Measurements from ENCODE around the gene CPA4.

The CPA4 gene

DNA sequence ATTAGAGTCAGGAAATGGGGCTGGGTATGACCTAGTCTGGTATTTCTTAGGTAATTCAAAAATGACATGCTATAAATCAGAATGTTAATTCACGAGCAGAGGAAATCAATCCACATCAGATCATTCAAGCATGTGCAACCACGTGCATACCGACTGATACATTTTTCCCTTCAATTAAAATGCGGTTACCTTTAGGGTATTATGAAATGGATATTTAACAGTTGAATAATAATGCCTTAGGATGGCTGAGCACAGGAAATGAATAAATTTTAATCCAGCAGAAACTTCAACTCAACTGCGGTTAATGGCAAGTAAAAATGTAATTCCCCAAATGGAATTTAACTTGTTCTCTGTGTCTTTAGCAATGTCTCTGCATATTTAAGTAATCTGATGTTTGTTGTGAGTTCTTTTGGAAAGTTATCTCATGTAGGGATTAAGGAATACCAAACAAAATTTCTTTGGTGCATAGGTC is 17.1 kb upstream of the CPA4 start:
- no peak for DNase-seq

DNA sequence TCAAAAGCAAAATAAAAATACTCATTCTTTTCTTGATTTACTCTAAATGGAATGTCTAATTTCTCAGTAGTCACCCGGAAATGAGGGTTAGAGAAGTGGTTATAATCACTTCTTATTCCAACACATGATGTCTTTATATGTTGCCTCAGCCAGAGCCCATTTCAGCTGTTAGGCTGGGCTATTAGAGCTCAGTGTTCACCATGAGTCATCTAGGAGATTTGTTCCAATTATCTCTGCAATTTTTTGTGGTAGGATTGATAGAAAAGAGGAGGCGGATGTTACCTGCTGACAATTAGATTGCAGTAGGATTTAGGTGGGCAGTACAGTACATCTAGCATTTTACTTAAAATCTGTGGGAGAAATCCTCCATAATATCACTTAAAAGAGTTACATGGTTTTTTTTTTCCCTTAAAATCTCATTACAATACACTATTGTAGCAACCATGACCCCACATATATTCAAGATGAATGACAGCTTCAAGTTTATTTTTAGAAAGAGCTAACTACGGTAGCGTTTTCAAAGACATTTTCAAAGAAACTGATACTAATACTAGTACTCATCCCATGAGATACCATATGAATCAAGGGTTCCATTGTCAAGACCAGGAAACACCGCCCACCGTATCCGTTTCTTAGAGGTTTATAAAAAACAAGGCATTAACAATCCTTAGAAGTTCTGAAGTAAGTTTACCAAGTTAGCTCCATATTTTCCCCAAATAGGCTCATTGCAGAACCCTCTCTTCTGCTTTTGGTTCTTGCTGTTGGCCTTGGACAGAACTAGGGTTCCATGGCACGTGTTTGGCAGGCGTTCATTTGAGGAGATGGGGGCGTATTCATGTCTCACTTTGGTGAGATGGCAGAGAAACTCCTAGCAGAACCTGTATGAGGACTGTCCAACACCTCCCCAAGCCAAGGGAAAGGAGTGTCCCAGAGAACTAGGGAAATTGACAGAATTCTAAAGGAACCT is 15.9 kb upstream of the CPA4 start:
- DNase-seq: peak; percentile 78

DNA sequence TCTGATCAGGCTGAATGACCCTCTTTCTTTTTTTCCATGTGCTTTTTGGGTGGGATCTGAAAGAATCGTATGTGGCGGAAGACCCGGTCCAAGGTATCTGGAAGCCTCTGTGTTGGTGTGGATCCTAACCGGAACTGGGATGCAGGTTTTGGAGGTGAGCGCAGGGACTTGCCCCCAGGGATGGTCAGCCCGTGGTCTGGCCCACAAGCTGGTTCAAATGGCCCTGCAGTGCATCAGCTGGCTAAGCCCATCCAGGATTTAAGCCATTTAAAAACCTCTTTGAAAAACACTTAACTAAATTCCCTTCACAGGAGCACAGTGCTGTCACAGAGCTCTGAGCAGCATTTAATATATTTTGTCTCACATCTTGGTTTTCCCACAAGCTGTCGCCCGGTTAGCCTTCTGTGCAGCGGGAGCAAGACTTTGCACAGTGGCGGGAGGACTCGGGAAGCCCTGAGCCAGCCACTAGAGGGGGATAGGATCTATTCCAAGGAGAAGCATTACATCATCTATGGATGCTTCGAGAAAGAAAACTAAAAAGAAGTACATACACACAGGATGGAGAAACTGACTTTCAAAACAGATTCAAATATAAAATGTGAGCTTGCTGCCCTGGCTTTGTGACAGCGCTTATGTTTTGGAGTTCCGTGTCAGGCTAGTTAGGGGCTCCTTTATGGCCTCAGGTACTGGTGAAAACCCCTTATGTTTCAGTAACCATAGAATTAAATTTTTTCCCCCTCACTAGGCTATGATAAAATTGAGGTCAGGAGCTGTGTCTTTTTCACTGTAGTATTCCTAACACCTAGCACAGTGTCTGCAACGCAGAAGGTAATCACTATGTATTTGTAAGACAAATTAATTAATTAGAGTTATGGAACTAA is 15.0 kb upstream of the CPA4 start:
- DNase-seq: no peak

DNA sequence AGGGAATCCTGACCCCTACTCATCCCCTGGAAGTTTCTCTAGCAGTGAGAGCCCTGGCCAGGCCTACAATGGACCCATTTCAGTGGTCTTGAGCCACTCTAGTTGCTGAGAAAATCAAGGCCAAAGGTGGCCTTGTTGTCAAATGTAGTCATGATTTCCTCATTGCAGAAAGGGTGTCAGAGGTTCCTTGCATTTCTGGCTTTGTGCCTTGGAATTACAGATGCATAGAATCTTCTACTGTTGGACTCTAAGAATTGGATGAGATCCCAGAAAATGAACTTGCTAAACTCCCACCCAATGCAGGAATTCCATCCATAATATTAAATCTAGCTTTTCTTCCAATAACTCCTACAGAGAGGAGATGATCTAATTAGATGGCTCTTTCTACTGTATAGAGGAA is 14.1 kb upstream of the CPA4 start:
- no peak for DNase-seq

DNA sequence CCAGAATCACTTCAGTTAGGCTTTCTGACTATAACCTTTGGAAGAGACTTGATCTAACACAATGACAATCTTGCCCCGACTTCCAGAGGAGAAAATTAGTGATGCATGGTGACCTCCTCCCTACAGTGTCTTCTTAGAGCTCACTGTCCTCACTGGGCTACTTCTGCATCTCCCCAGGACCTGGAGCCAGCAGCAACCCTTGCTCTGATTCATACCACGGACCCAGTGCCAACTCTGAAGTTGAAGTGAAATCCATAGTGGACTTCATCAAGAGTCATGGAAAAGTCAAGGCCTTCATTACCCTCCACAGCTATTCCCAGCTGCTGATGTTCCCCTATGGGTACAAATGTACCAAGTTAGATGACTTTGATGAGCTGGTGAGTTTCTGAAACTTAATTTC is 13.7 kb upstream of the CPA4 start:
- DNase-seq: no peak

DNA sequence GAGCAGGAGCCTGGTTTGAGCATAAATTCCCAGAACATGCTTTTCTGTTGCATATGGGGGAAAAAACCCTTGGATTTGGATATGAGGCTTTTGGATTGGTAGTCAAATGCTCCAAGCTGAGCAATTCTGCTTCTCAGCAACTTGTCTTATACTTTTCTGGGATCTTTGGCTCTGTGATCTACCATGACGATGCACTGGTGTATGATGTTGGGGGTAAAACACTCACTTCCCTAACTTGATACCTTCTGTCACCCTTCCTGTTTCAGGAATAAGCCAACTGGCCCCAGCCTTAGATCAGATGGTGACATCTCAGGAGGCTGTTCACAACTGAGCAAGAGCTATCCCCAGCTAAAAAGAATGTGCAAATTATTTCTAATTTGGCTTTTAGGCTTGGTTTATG is 13.1 kb upstream of the CPA4 start:
- no peak for DNase-seq

DNA sequence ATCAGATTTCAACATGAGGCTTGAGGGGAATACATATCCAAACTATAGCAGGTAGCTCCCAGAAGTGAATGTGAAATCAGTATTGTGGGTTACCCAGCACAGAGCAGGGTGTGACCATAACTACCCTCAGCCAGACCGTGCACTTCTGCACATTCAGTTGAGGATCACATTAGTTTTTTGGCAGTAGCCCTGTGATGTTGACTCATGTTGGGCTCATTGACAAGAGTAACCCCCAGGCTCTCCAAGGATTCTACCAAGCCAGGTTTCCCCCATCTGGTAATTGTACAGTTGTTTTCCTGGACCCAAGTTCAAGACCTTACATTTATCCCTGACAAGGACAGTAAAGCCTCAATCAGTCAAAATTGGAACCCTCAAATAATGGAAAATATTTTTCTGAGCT is 11.7 kb upstream of the CPA4 start:
- DNase-seq: no peak

DNA sequence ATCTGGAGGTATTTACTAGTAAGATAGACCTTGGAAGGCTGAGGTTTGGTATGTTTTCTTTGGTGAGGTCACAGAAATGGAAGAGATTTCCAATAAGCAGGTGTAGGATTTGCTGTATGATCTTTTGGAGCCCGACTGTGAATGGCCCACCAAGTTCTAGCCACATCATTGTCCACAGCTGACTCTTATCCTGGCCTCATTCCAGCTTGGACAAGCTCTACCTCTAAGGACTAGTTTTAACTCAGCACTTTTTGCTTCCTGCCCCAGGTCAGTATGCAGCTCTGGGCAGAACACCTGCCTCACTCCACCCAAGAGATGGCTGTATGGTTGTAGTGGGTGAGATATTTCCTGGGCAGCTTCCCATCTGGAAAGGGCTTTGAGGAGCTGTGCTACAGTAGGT is 6.1 kb upstream of the CPA4 start:
- no peak for DNase-seq

DNA sequence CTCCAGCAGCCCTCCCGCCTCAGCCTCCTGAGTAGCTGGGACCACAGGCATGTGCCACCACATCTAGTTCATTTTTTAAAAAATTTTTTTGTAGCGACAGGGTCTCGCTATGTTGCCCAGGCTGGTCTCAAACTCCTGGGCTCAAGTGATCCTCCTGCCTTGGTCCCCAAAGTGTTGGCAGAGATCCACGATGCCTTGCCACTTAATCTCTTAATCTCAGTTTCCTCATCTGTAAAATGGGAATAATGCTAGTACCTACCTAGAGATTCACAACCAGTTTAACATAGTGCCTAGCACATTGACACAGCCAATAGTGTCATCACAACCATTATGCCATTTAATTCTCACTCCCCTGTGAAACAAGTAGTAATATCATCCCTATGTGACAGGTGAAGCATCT is 4.8 kb upstream of the CPA4 start:
- DNase-seq: no peak

DNA sequence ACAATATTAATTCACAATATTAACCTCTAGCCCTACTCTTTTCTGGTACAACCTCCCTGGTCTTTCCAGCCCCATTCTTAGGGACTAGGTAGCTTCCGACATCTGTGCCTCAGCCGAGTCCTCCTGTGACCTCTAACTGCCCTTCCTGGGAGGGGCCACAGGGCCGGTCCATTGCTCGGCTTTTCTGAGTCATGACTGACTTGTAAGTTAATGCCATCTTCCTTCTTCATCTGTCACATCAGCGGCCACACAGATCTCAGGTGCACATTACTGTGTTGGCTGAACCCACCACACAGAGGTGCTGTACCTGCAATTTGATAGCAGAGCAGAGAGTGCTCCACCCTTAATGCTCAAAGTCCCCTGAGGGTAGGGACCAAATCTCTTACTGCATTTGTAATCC is 4.1 kb upstream of the CPA4 start:
- DNase-seq: peak; percentile 15

DNA sequence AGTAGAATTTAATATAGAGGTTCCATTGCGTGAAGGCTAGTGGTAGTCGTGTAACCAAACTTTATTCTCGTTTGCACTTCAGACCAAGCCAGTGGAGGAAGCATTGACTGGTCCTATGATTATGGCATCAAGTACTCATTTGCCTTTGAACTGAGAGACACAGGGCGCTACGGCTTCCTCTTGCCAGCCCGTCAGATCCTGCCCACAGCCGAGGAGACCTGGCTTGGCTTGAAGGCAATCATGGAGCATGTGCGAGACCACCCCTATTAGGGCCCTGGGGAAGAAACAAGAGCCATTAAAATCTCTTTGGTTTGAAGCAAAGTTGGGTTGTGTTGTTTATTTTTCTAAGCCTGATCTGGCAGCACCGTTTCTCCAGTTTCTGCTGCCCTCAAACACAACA is 3.5 kb upstream of the CPA4 start:
- no peak for DNase-seq

DNA sequence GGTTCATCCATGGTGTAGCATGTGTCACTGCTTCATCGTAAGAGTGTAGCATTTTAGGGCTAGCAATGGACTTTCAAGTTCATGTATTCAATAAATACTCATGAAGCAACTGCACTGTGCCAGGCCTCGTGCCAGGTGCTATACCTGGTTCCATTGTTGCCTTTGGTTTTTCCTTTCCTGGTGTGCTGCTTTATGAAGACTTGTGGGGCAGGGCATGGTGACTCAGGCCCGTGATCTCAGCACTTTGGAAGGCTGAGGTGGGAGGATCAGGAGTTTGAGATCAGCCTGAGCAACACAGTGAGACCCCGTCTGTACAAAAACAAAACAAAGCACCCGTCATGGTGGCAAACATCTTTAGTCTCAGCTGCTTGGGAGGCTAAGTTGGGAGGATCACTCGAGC is 2.2 kb upstream of the CPA4 start:
- DNase-seq: no peak

DNA sequence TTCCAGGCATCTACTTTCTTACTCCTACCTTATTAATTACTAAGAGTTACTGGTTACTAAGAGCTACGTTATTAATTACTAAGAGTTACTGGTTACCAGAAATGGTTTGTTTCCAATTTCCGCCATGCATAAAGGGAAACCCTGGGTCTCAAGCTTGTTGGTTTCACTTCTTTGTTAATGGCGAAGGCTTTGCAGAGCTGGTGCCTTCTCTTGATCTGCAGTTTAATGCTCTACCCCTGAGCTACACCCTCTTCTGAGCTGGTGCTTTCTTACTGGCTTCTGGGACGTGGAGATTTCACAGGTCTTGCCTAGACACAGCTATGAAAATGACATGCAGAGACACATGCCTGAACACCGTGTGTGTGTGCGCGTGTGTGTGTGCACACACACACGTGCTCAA is 560 bp downstream of the CPA4 start:
- DNase-seq: no peak

DNA sequence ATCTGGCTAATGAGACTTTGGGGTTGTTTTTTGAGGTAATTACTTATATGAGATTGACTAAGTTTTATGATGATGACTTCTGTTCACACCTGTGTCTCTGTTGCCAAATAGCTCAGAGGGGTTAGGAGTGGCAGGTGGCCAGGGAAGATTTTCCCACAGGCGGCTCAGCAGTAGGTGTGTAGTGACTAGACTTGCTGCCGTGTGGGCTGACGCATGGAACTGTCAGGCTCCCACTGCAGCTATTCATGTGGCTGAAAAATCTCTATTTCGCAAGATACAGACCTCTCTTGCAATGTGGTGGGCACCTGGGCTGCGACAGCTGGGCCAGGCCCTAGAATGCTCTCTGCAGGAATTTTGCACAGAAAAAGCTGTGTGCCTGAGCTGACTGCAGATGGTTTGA is 1.4 kb downstream of the CPA4 start:
- DNase-seq: no peak

DNA sequence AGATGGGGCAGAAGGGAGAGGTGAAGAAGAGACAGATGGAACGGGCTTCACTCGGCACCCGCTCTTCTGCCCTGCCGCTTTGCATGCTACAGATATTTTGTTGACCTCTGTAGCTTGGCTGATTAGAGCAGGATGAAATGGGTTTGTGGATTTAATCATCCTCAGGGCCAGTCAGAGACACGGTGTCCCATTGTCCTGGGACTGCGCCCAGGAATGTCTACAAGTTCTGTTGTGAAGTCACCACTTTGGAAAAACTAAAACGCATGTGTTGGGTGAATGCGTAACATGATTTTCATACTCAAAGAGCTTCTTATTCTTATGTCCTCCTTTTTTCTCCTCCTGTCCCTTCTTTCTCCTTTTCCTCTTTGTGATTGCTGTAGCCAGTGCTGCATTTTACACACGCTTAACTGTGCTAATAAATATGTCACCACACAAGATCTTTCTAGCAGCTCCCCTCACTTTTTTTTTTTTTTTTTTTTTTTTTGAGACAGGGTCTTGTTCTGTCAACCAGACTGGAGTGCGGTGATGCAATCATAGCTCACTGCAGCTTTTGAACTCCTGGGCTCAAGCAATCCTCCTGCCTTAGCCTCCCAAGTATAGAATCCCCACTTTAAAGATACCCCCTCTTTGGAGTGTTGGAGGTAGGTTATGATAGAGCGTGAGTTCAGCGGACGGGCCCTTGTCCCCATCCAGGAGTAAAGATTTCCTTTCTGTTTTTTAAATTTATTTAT is 3.4 kb downstream of the CPA4 start:
- no peak for DNase-seq

DNA sequence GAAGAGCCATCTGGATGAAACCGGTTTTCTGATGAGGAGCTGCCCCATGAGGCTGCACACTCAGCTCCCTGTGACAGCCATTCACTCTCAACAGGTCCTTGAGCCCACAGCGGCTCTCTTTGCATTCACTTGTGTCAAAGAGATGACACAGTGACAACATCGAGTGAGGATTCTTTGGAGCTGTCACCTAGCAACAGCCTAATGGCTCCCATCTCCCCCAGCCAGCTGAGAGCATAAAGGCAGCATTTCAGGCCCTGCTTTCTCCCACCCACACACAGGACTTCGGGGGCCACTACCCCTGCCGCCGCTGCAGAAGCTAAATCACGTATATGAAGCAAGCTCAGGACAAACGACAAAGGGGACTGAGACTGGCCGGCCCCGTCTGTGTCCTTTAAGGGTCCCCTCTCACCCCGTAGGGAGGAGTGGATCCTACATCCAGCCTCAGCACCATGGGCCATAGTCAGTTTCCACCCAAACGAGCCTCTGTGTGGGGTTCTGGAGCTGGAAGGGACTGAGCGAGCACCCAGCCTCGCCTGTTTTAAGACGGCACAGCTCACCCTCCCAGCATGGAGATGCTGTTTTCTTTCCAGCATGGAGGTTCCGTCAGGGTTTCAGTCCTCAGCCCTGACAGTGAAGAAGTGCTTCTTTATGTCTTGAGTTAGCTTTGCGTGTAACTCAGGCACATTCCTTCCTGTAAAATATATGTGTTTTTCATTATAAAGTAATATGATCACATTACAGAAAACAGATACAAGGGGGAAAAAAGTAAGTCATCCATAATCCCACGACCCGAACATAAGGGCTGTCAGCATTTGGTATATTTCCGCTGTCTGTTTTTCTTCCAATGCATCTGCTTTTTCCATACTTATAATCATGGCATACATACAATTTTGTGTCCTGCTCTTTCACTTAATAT is 4.9 kb downstream of the CPA4 start:
- DNase-seq: peak; percentile 86

DNA sequence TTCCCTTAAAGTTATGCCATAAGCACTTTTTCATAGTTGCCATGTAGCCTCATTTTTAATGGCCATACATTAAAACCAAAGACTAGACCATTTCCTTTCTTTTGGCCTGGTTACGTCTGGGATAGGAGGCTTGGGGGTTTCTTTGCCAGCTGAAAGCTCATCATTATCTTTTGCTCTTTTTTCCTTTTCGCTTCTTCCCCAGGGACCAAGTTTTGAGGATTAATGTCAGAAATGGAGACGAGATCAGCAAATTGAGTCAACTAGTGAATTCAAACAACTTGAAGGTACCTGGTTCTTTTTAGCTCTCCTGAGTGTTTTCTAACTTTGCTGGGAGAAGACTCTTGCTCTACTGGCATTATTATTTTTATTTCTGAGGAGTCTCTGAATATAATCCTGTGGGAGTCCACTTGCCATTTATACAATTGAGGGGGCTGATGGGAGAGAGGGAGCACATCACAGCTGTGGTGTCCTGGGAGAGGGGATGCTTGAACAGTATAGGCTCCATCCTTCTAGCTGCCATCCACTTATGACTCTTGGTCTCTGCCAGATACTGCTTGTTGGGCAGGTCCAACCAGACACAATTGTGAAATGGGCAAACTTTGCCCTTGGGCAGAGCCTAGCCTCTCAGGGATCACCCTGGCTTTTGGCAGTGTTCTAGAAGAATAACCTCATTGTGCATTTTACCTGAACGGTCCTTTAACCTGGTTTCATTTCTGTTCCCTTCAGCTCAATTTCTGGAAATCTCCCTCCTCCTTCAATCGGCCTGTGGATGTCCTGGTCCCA is 5.8 kb downstream of the CPA4 start:
- DNase-seq: no peak

DNA sequence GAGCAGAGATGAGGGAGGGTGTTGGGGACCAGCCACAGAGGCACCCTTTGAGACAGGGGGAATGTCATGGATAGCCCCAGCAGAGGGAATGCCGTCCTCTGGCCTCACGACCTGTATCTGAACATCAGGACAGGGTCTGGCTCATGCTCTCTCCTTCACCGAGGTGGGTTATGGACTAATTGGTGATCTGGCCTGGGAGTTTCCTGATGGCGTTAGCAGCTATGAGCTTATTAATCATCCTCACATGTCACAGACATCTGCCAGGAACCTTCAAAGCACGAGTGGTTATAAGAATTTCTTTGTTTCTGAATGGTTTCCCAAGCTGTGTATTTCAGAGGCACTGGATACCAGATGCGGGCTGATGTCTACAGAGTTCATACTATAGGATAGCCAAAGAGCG is 6.9 kb downstream of the CPA4 start:
- no peak for DNase-seq

DNA sequence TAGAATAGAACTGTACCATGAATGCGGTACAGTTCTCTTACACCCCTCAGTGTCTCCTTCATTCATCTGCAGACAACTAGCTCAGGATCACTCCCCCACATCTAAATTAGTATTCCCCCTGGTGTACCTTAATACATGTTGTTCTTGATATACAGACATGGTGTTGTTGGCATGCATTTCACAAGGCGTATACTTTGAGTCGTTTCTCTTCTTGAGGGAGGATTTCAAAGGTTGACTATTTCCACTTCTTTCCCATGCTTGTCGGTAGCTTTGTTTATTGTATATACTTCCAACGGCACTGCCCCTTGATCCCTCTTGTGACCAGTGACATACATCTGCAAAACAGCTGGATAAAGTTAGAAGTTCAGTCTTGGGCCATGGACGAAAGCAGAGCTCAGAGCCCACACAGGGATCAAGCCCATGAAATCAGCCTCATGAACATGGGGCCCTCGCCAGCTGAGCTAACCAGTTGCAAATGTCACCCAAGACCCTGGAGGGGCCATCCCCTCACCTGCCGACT is 8.6 kb downstream of the CPA4 start:
- DNase-seq: no peak

DNA sequence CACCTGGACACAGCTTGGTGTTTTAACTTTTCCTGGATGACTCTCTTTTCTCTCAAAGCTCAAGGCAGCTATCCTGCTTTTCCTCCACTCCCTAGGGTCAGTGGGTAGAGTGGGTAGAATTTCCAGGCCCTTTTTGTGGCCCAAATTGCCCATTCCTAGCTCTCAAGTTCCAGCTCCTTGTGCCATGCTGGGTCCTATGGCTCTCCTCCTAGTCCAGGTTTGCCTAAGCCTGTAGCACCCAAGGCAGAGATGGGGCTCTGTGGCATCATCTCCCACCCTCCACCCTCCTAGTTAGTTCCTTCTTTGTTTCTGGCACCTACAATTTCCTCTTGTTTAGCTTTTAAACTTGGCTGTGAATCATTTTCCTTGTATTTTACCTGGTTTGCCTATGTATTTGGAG is 9.7 kb downstream of the CPA4 start:
- no peak for DNase-seq

DNA sequence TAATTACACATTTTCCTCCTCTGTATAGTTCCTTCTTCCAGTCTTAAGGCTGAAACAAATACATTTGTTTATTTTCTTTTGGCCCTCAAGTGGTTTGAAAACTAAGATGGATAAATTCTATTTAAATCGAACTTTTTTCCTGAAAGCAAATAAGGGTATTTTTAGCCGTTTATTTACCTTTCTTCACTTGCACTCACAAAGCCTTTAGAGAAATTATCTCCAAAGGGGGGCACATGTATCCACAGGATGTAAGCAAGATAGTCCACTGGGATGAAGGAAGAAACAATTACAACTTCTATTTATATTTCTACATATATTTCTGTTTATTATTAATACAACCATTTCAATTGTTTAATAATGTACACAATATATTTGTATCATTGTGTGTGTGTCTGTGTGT is 10.2 kb downstream of the CPA4 start:
- DNase-seq: no peak

All from NCI-H1436 treated with DMSO at 0.1 percent for 48 hours (cell line).